ENCODE results near the gene PCSK6.

PCSK6 gene

GRCh38 chr15:101489599-101490407 lies at the start of gene PCSK6:
Gene PCSK6, minus strand, starts transcription at chr15:101489707. Its CDS starts 37 bp downstream, at chr15:101489670.
- TF ChIP-seq CTCF (IDR thresholded peaks at IDR 0.05; ENCODE audit: low read depth, low read length) = no peak
- H3K4me3 ChIP-seq (ENCODE audit: low read depth, low read length) = no peak within 1 kb of the TSS

GRCh38 chr15:101538996-101539395 lies 49.5 kb upstream of the PCSK6 start:
- TF ChIP-seq CTCF (IDR thresholded peaks at IDR 0.05; ENCODE audit: low read depth, low read length) = no peak
- no peak overlapping the region for H3K4me3 ChIP-seq (ENCODE audit: low read depth, low read length)

GRCh38 chr15:101538177-101538576 lies 48.7 kb upstream of the PCSK6 start:
- no peak for TF ChIP-seq CTCF (IDR thresholded peaks at IDR 0.05; ENCODE audit: low read depth, low read length)
- no peak overlapping the region for H3K4me3 ChIP-seq (ENCODE audit: low read depth, low read length)

GRCh38 chr15:101537483-101538080 lies 48.1 kb upstream of the PCSK6 start:
- H3K4me3 ChIP-seq (ENCODE audit: low read depth, low read length) = no peak overlapping the region
- TF ChIP-seq CTCF (IDR thresholded peaks at IDR 0.05; ENCODE audit: low read depth, low read length) = no peak

- no peak overlapping the region for H3K4me3 ChIP-seq (ENCODE audit: low read depth, low read length)
- no peak for TF ChIP-seq CTCF (IDR thresholded peaks at IDR 0.05; ENCODE audit: low read depth, low read length)
These were observed 47.4 kb upstream of the PCSK6 start for GRCh38 chr15:101536875-101537405.

- no peak for TF ChIP-seq CTCF (IDR thresholded peaks at IDR 0.05; ENCODE audit: low read depth, low read length)
- H3K4me3 ChIP-seq (ENCODE audit: low read depth, low read length) = no peak overlapping the region
These were observed 46.8 kb upstream of the PCSK6 start for GRCh38 chr15:101536166-101536874.

Data from WI38 (cell line).